ENCODE results near the gene PBX3. TPM values are rescaled to one million over a fixed set of nuclear protein-coding genes. Genes with fewer than 3 reads are reported as not detected.

PBX3 gene
- total and polyA plus RNA-seq, 9 donors: 9.1 to 18.5 (median 11.4) TPM

GRCh38 chr9:125885405-125886034, 138.3 kb downstream of the PBX3 start:
- WGBS (ENCODE audit: insufficient coverage): no CpG with 5 or more reads among the region's 5 CpGs
- Histone ChIP-seq H3K4me1 (ENCODE audit: control insufficient read depth, insufficient read depth, low read length) (peaks cover 3% of the 10 kb centered on the region), H3K27me3 (ENCODE audit: control insufficient read depth, insufficient read depth, low read length) (no peaks in the 10 kb centered on the region)

GRCh38 chr9:125886365-125886764, 139.2 kb downstream of the PBX3 start:
- Histone ChIP-seq H3K27ac (ENCODE audit: low read length) (no peak overlapping the region), H3K4me1 (ENCODE audit: control insufficient read depth, insufficient read depth, low read length) (peaks cover 3% of the 10 kb centered on the region)
- WGBS (ENCODE audit: insufficient coverage): 60% methylated on average over 1 of the region's 3 CpGs

More at GRCh38 chr9:125885405-125886034, 138.3 kb downstream of the PBX3 start:
- no peak for DNase-seq
- H3K27ac ChIP-seq (ENCODE audit: low read length): no peak overlapping the region
- no peaks in the 10 kb centered on the region for H3K9me3 ChIP-seq (replicated peaks; ENCODE audit: control insufficient read depth, low read depth, low read length)
- no peak overlapping the region for H3K4me3 ChIP-seq (ENCODE audit: low read length)
- no peaks in the 10 kb centered on the region for H3K36me3 ChIP-seq (ENCODE audit: control insufficient read depth, insufficient read depth, low read length)

GRCh38 chr9:125887172-125887571, 140.0 kb downstream of the PBX3 start:
- H3K27ac ChIP-seq (ENCODE audit: low read length): no peak overlapping the region
- WGBS (ENCODE audit: insufficient coverage): no CpG with 5 or more reads among the region's 2 CpGs
- H3K27me3 ChIP-seq (ENCODE audit: control insufficient read depth, insufficient read depth, low read length): no peaks in the 10 kb centered on the region
- H3K36me3 ChIP-seq (ENCODE audit: control insufficient read depth, insufficient read depth, low read length): no peaks in the 10 kb centered on the region
- DNase-seq: no peak
- H3K4me1 ChIP-seq (ENCODE audit: control insufficient read depth, insufficient read depth, low read length): peaks cover 3% of the 10 kb centered on the region
- no peaks in the 10 kb centered on the region for H3K9me3 ChIP-seq (replicated peaks; ENCODE audit: control insufficient read depth, low read depth, low read length)
- no peak overlapping the region for H3K4me3 ChIP-seq (ENCODE audit: low read length)

More at GRCh38 chr9:125886365-125886764, 139.2 kb downstream of the PBX3 start:
- no peaks in the 10 kb centered on the region for H3K36me3 ChIP-seq (ENCODE audit: control insufficient read depth, insufficient read depth, low read length)
- no peak for DNase-seq
- no peaks in the 10 kb centered on the region for H3K9me3 ChIP-seq (replicated peaks; ENCODE audit: control insufficient read depth, low read depth, low read length)
- H3K27me3 ChIP-seq (ENCODE audit: control insufficient read depth, insufficient read depth, low read length): no peaks in the 10 kb centered on the region
- no peak overlapping the region for H3K4me3 ChIP-seq (ENCODE audit: low read length)

GRCh38 chr9:125888211-125888610, 141.0 kb downstream of the PBX3 start:
- 100% methylated on average over 1 of the region's 7 CpGs for WGBS (ENCODE audit: insufficient coverage)
- no peak overlapping the region for H3K27ac ChIP-seq (ENCODE audit: low read length)

GRCh38 chr9:125889112-125889475, 141.9 kb downstream of the PBX3 start:
- WGBS (ENCODE audit: insufficient coverage): 34% methylated on average over 17 of the region's 21 CpGs
- H3K27me3 ChIP-seq (ENCODE audit: control insufficient read depth, insufficient read depth, low read length): no peaks in the 10 kb centered on the region
- H3K4me1 ChIP-seq (ENCODE audit: control insufficient read depth, insufficient read depth, low read length): peaks cover 3% of the 10 kb centered on the region
- peak; percentile 22 for DNase-seq
- peak overlapping the region; percentile 42 for H3K4me3 ChIP-seq (ENCODE audit: low read length)
- no peaks in the 10 kb centered on the region for H3K36me3 ChIP-seq (ENCODE audit: control insufficient read depth, insufficient read depth, low read length)
- no peaks in the 10 kb centered on the region for H3K9me3 ChIP-seq (replicated peaks; ENCODE audit: control insufficient read depth, low read depth, low read length)
- peak overlapping the region; percentile 16 for H3K27ac ChIP-seq (ENCODE audit: low read length)

More at GRCh38 chr9:125888211-125888610, 141.0 kb downstream of the PBX3 start:
- H3K27me3 ChIP-seq (ENCODE audit: control insufficient read depth, insufficient read depth, low read length): no peaks in the 10 kb centered on the region
- peaks cover 3% of the 10 kb centered on the region for H3K4me1 ChIP-seq (ENCODE audit: control insufficient read depth, insufficient read depth, low read length)
- no peak for DNase-seq
- H3K36me3 ChIP-seq (ENCODE audit: control insufficient read depth, insufficient read depth, low read length): no peaks in the 10 kb centered on the region
- H3K9me3 ChIP-seq (replicated peaks; ENCODE audit: control insufficient read depth, low read depth, low read length): no peaks in the 10 kb centered on the region
- H3K4me3 ChIP-seq (ENCODE audit: low read length): no peak overlapping the region

GRCh38 chr9:125889476-125890419, 142.6 kb downstream of the PBX3 start:
- Histone ChIP-seq H3K27me3 (ENCODE audit: control insufficient read depth, insufficient read depth, low read length) (no peaks in the 10 kb centered on the region), H3K4me1 (ENCODE audit: control insufficient read depth, insufficient read depth, low read length) (peaks cover 3% of the 10 kb centered on the region), H3K36me3 (ENCODE audit: control insufficient read depth, insufficient read depth, low read length) (no peaks in the 10 kb centered on the region), H3K27ac (ENCODE audit: low read length) (peak overlapping the region; percentile 16), H3K4me3 (ENCODE audit: low read length) (peak overlapping the region; percentile 57), H3K9me3 (replicated peaks; ENCODE audit: control insufficient read depth, low read depth, low read length) (no peaks in the 10 kb centered on the region)
- peak; percentile 45 for DNase-seq
- WGBS (ENCODE audit: insufficient coverage): under 1% methylated on average over 63 of the region's 71 CpGs

- DNase-seq: no peak
- no peaks in the 10 kb centered on the region for H3K36me3 ChIP-seq (ENCODE audit: control insufficient read depth, insufficient read depth, low read length)
- no peak overlapping the region for H3K27ac ChIP-seq (ENCODE audit: low read length)
- no CpG with 5 or more reads among the region's 1 CpG for WGBS (ENCODE audit: insufficient coverage)
- H3K9me3 ChIP-seq (replicated peaks; ENCODE audit: control insufficient read depth, low read depth, low read length): no peaks in the 10 kb centered on the region
- peaks cover 3% of the 10 kb centered on the region for H3K4me1 ChIP-seq (ENCODE audit: control insufficient read depth, insufficient read depth, low read length)
- no peaks in the 10 kb centered on the region for H3K27me3 ChIP-seq (ENCODE audit: control insufficient read depth, insufficient read depth, low read length)
- H3K4me3 ChIP-seq (ENCODE audit: low read length): no peak overlapping the region
These were observed 143.7 kb downstream of the PBX3 start for GRCh38 chr9:125890826-125891225.

GRCh38 chr9:125893277-125893676, 146.1 kb downstream of the PBX3 start:
- Histone ChIP-seq H3K4me1 (ENCODE audit: control insufficient read depth, insufficient read depth, low read length) (peaks cover 3% of the 10 kb centered on the region), H3K27ac (ENCODE audit: low read length) (no peak overlapping the region), H3K36me3 (ENCODE audit: control insufficient read depth, insufficient read depth, low read length) (no peaks in the 10 kb centered on the region), H3K9me3 (replicated peaks; ENCODE audit: control insufficient read depth, low read depth, low read length) (no peaks in the 10 kb centered on the region), H3K27me3 (ENCODE audit: control insufficient read depth, insufficient read depth, low read length) (no peaks in the 10 kb centered on the region), H3K4me3 (ENCODE audit: low read length) (no peak overlapping the region)
- WGBS (ENCODE audit: insufficient coverage): no CpG with 5 or more reads among the region's 2 CpGs
- no peak for DNase-seq

- no peak overlapping the region for H3K4me3 ChIP-seq (ENCODE audit: low read length)
- no peak for DNase-seq
- WGBS (ENCODE audit: insufficient coverage): 100% methylated on average over 1 of the region's 3 CpGs
- H3K9me3 ChIP-seq (replicated peaks; ENCODE audit: control insufficient read depth, low read depth, low read length): no peaks in the 10 kb centered on the region
- no peaks in the 10 kb centered on the region for H3K4me1 ChIP-seq (ENCODE audit: control insufficient read depth, insufficient read depth, low read length)
- no peaks in the 10 kb centered on the region for H3K27me3 ChIP-seq (ENCODE audit: control insufficient read depth, insufficient read depth, low read length)
- H3K27ac ChIP-seq (ENCODE audit: low read length): no peak overlapping the region
- no peaks in the 10 kb centered on the region for H3K36me3 ChIP-seq (ENCODE audit: control insufficient read depth, insufficient read depth, low read length)
These were observed 147.4 kb downstream of the PBX3 start for GRCh38 chr9:125894566-125894965.

GRCh38 chr9:125896404-125896803, 149.2 kb downstream of the PBX3 start:
- no peak overlapping the region for H3K27ac ChIP-seq (ENCODE audit: low read length)
- DNase-seq: no peak
- no peak overlapping the region for H3K4me3 ChIP-seq (ENCODE audit: low read length)
- no peaks in the 10 kb centered on the region for H3K36me3 ChIP-seq (ENCODE audit: control insufficient read depth, insufficient read depth, low read length)
- no peaks in the 10 kb centered on the region for H3K9me3 ChIP-seq (replicated peaks; ENCODE audit: control insufficient read depth, low read depth, low read length)
- no CpG with 5 or more reads among the region's 2 CpGs for WGBS (ENCODE audit: insufficient coverage)
- no peaks in the 10 kb centered on the region for H3K27me3 ChIP-seq (ENCODE audit: control insufficient read depth, insufficient read depth, low read length)
- no peaks in the 10 kb centered on the region for H3K4me1 ChIP-seq (ENCODE audit: control insufficient read depth, insufficient read depth, low read length)
